ENCODE measurements around the gene NTRK3. TPM values are rescaled to one million over a fixed set of nuclear protein-coding genes. Genes with fewer than 3 reads are reported as not detected.

NTRK3 gene
- total RNA-seq, 2 donors from 2014 or later: not detected

DNA sequence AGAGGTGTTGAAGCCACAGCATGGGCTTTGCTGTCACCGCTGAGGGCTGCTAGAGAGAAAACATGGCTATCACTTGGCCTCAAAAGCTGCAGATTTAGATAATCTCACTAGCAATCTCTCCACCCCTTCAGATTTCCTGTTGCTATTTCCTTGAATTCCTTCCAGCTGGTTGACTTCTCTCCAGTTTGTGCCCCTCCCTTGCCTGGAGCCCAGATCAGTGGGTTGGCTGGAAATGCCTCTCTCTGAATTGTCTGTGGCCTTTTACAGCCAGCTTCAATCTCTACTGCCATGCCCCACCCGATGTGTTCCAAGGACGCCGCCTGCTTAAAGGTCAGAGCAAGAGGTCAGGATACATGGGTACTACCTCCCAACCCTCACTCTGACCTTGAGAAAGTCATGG lies 294.1 kb downstream of the NTRK3 start:
- Mint-ChIP-seq H3K4me3 (no peak overlapping the region), H3K36me3 (ENCODE audit: low read depth) (peaks cover 2% of the 10 kb centered on the region), H3K27me3 (peaks cover 36% of the 10 kb centered on the region), H3K4me1 (no peaks in the 10 kb centered on the region), H3K27ac (no peak overlapping the region)
- ATAC-seq (no peak), DNase-seq (no peak)
- no peaks in the 10 kb centered on the region for H3K9me3 ChIP-seq (ENCODE audit: control insufficient read depth, low read length, poor library complexity, severe bottlenecking)

DNA sequence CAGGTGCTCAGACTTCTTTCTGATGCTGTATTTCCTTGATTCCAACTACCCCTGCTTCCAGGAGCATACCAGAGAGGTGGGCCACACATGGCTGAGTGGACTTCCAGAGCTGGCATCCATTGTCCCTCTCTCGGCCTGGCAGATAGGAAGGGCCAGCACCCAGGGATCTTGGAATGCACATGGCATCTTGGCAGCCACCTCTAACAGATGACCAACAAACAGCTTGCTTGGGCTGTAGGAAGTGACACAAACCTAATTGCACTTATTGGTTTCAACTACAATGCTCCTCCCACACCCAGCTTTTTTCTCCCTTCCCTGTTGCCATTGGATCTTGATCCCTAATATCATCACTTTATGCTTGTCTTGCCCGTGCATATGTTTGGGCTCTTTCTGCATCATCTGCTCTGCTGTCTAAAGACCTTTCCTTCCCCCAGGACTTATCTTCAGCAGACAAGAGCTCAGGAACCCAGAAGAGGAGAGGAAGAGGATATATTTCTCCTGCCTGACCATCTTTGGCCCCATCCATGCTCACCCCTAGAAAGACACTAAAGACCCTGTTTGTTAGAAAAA lies 294.6 kb downstream of the NTRK3 start:
- Mint-ChIP-seq H3K4me3 (no peak overlapping the region), H3K27me3 (peaks cover 36% of the 10 kb centered on the region), H3K36me3 (ENCODE audit: low read depth) (peaks cover 2% of the 10 kb centered on the region), H3K27ac (no peak overlapping the region), H3K4me1 (no peaks in the 10 kb centered on the region)
- DNase-seq (no peak), ATAC-seq (no peak)
- H3K9me3 ChIP-seq (ENCODE audit: control insufficient read depth, low read length, poor library complexity, severe bottlenecking): no peaks in the 10 kb centered on the region

DNA sequence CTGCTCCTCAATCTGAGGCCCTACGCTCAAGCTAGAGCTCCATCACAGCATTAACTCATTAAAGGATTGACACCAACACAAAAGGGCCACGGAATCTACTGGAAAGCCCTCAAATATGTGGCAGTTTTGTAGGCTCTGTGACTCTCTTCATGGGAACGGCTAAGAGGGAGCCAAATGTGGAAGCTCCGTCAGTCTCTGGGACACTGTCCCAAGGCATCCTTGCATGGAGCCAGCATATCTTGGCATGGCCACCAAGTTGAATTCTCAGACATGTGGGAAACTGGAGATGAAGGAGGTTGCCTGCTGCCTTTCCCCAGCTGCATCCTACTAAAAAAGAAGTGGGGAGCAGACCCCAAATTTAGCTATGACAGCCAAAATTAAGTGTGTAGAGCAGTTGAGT lies 296.9 kb downstream of the NTRK3 start:
- Mint-ChIP-seq H3K4me3 (no peak overlapping the region), H3K4me1 (no peaks in the 10 kb centered on the region), H3K27me3 (peaks cover 27% of the 10 kb centered on the region), H3K36me3 (ENCODE audit: low read depth) (peaks cover 2% of the 10 kb centered on the region), H3K27ac (no peak overlapping the region)
- no peaks in the 10 kb centered on the region for H3K9me3 ChIP-seq (ENCODE audit: control insufficient read depth, low read length, poor library complexity, severe bottlenecking)
- ATAC-seq: no peak
- DNase-seq: no peak

DNA sequence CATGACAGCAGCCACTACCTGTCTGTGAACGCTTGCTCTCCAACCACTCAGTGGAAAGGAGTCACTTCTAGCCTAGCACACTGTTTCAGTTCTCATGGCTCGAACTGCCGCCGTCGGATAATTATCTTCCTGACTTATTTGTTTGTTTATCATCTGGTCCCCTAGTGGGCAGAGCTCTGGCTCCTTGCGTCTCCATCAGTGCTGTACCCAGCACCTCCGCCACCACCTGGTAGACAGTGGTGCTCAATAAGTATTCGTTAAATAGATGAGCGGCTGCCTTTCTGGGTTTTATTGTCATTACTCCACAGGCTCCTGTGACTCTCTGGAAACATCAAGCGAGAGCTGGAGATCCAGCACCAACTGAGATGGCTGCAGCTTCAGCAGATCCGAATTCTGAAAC lies 297.5 kb downstream of the NTRK3 start:
- H3K9me3 ChIP-seq (ENCODE audit: control insufficient read depth, low read length, poor library complexity, severe bottlenecking): no peaks in the 10 kb centered on the region
- DNase-seq (no peak), ATAC-seq (no peak)
- no peaks in the 10 kb centered on the region for H3K4me1 Mint-ChIP-seq
- H3K36me3 Mint-ChIP-seq (ENCODE audit: low read depth): no peaks in the 10 kb centered on the region
- H3K4me3 Mint-ChIP-seq: no peak overlapping the region
- peaks cover 28% of the 10 kb centered on the region for H3K27me3 Mint-ChIP-seq
- H3K27ac Mint-ChIP-seq: no peak overlapping the region

DNA sequence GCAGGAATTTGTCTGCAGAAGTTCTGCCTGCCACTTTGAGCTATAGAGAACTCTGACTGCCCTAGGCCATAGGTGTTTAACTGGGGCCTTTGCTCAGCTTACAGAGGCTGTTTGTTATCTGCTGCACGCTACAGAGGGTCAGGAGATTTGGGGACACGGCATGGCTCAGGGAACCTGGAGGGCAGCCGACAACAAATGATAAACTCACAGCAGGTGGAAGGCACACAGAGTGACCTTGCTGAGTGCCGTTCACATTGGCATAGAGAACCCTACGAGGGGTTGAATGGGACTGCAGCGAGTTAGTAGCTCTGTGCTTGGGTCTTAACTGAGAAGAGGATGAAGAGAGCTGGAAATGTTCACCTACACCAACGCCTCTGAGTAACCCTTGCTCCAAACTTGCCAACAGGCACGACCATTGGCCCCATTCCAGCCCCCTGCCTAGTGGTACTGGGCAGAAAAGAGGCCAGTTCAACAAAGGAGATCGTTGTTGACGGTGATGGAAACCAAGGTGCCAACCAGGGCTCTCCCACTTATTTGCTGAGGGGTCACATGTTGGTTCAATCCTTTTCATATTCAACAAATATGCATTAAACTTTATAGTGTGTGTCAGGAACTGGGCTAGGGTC lies 301.1 kb downstream of the NTRK3 start:
- Mint-ChIP-seq H3K36me3 (ENCODE audit: low read depth) (no peaks in the 10 kb centered on the region), H3K4me1 (no peaks in the 10 kb centered on the region), H3K27ac (no peak overlapping the region), H3K27me3 (peaks cover 28% of the 10 kb centered on the region), H3K4me3 (no peak overlapping the region)
- DNase-seq (no peak), ATAC-seq (no peak)
- H3K9me3 ChIP-seq (ENCODE audit: control insufficient read depth, low read length, poor library complexity, severe bottlenecking): no peaks in the 10 kb centered on the region

DNA sequence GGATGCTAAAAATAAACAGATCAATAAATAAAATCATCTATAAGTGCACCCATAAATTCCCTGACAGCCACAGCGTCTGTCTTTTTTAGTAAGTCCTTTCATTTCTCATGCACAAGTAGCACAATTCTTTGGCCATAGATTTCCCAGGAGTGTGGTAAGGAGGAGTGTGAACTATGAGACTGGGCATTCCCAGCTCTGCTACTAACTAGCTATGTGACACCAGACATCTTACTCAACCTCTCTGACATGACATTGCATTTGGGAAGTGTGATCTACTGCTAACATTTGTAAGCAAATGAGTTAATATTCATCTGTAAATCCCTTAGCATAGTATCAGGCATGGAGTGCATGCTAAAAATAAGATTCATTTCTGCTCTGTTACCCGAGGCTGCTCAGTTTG lies 301.7 kb downstream of the NTRK3 start:
- ATAC-seq: no peak

DNA sequence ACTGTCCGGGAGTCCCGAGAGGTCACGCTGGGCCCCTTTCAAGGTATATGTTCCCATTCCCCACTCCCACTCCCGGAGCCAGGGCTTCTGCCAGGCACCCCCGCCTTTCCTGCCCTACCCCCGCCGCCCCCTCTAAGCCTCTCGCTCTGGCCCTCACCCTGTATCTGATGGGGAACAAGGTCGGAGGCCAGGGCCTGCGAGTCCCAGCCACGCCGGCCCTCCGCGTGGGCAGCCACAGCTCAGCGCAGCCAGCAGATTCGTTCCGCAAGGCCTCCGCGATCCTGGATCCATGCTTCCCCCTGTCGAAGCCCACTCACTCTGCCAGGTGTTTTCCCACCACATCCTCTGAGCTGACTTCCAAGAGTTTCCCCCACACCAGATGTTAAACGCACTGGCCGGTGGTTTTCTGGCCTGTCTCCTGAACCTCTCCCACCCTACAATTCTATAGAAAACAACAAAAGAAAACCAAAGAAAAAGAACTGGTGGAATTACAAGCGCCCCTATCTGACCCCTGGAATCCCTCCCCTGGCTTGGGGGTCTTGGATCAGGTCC lies 303.7 kb downstream of the NTRK3 start:
- no peak overlapping the region for H3K27ac Mint-ChIP-seq
- no peak for DNase-seq
- peaks cover 23% of the 10 kb centered on the region for H3K27me3 Mint-ChIP-seq
- H3K9me3 ChIP-seq (ENCODE audit: control insufficient read depth, low read length, poor library complexity, severe bottlenecking): no peaks in the 10 kb centered on the region
- no peaks in the 10 kb centered on the region for H3K36me3 Mint-ChIP-seq (ENCODE audit: low read depth)
- H3K4me1 Mint-ChIP-seq: no peaks in the 10 kb centered on the region
- H3K4me3 Mint-ChIP-seq: no peak overlapping the region
- no peak for ATAC-seq

More for the DNA sequence above, 301.7 kb downstream of the NTRK3 start:
- Mint-ChIP-seq H3K36me3 (ENCODE audit: low read depth) (no peaks in the 10 kb centered on the region), H3K27ac (no peak overlapping the region), H3K4me3 (no peak overlapping the region), H3K27me3 (peaks cover 34% of the 10 kb centered on the region), H3K4me1 (no peaks in the 10 kb centered on the region)
- no peaks in the 10 kb centered on the region for H3K9me3 ChIP-seq (ENCODE audit: control insufficient read depth, low read length, poor library complexity, severe bottlenecking)
- no peak for DNase-seq

GRCh38 chr15:87949575-87950223 lies 306.8 kb downstream of the NTRK3 start:
- H3K9me3 ChIP-seq (ENCODE audit: control insufficient read depth, low read length, poor library complexity, severe bottlenecking): no peaks in the 10 kb centered on the region
- no peak for DNase-seq
- no peak for ATAC-seq
- Mint-ChIP-seq H3K36me3 (ENCODE audit: low read depth) (no peaks in the 10 kb centered on the region), H3K4me3 (no peak overlapping the region), H3K4me1 (no peaks in the 10 kb centered on the region), H3K27ac (no peak overlapping the region), H3K27me3 (peaks cover 36% of the 10 kb centered on the region)

DNA sequence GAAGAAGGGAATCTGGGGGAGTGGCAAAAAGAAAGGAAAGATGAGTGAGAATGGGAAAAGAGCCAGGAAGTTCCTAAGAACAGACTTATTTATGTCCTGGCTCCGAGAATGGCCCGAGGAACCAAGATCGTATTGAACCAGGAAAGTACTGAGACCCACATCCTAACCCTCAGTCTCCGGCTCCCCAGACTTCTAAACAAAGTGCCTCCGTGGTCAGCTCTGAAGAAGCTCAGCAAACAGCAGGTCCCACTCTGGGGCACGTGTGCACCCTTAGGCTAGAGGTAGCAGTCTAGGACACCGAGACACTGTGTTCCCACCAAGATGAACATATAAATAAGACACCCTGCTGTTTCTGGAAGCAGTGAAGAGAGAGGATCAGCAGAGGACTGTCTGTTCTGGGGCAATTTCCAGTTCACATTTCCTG lies 307.4 kb downstream of the NTRK3 start:
- DNase-seq (no peak), ATAC-seq (no peak)
- Mint-ChIP-seq H3K4me3 (no peak overlapping the region), H3K27me3 (peaks cover 38% of the 10 kb centered on the region), H3K4me1 (no peaks in the 10 kb centered on the region), H3K27ac (no peak overlapping the region), H3K36me3 (ENCODE audit: low read depth) (no peaks in the 10 kb centered on the region)
- H3K9me3 ChIP-seq (ENCODE audit: control insufficient read depth, low read length, poor library complexity, severe bottlenecking): no peaks in the 10 kb centered on the region

- no peak for ATAC-seq
- Mint-ChIP-seq H3K36me3 (ENCODE audit: low read depth) (no peaks in the 10 kb centered on the region), H3K4me3 (no peak overlapping the region), H3K27me3 (peaks cover 38% of the 10 kb centered on the region), H3K27ac (no peak overlapping the region), H3K4me1 (no peaks in the 10 kb centered on the region)
- DNase-seq: no peak
- no peaks in the 10 kb centered on the region for H3K9me3 ChIP-seq (ENCODE audit: control insufficient read depth, low read length, poor library complexity, severe bottlenecking)
These were observed 309.0 kb downstream of the NTRK3 start for GRCh38 chr15:87947560-87947959.

DNA sequence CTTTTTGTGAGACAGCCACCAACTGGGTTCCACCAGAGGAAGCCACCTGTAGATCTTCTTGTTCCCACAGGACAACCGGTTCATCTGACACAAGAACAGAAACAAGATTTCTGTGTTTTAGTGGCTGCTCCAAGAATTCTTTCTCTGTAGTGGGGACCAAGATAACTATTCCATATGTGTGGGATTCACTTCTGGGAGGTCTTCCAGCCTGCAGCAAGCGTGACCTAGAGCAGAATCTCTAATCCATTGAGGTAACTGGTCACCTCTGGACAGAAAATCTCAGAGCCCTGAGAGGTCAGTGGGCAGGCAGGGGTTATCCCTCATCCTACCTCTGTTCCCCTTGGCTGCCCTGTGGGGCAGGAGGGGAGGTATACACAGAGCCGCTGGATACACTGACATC lies 311.3 kb downstream of the NTRK3 start:
- H3K4me3 Mint-ChIP-seq: no peak overlapping the region
- no peaks in the 10 kb centered on the region for H3K9me3 ChIP-seq (ENCODE audit: control insufficient read depth, low read length, poor library complexity, severe bottlenecking)
- no peaks in the 10 kb centered on the region for H3K36me3 Mint-ChIP-seq (ENCODE audit: low read depth)
- H3K27me3 Mint-ChIP-seq: peaks cover 37% of the 10 kb centered on the region
- no peak overlapping the region for H3K27ac Mint-ChIP-seq
- no peaks in the 10 kb centered on the region for H3K4me1 Mint-ChIP-seq
- ATAC-seq (no peak), DNase-seq (no peak)

DNA sequence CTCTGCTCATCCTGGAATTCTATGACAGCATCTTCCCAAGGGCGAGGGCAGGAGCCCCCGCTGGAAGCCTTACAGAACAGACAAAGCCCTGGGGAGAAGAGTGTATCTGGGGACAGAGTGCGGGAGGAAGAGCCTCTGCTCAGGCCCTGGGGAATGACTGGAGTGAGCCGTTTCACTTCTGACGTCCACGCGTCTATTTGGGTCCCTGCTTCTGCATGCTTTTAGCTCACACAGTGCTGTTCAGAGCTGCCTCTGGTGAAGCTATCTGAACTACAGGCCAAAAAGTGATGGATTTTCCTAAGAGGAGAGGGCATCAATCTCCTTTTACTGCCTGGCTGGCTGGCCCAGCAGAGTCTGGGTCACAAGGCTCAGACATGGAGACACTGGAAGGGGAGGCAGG lies 311.8 kb downstream of the NTRK3 start:
- H3K9me3 ChIP-seq (ENCODE audit: control insufficient read depth, low read length, poor library complexity, severe bottlenecking): no peaks in the 10 kb centered on the region
- H3K4me1 Mint-ChIP-seq: no peaks in the 10 kb centered on the region
- peaks cover 32% of the 10 kb centered on the region for H3K27me3 Mint-ChIP-seq
- no peak overlapping the region for H3K4me3 Mint-ChIP-seq
- ATAC-seq (no peak), DNase-seq (no peak)
- no peak overlapping the region for H3K27ac Mint-ChIP-seq
- H3K36me3 Mint-ChIP-seq (ENCODE audit: low read depth): no peaks in the 10 kb centered on the region

DNA sequence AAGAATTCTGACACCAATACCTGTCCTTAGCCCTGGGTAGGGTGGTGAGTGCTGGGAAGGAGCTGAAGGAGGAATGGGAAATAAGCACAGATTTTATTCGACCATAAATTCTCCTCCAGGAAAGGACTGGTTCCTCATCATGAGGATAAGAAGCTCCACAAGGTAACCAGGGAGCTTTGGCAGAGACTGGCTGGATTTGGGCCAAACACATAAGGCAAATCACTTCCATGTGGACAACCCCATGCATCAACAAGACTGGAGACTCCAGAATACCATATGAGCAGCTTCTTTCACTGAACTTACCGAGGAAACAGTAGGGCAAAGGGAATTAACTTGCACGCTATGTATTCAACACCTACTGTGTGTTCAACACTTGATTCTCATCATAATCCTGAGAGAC lies 312.5 kb downstream of the NTRK3 start:
- H3K9me3 ChIP-seq (ENCODE audit: control insufficient read depth, low read length, poor library complexity, severe bottlenecking): no peaks in the 10 kb centered on the region
- H3K4me1 Mint-ChIP-seq: no peaks in the 10 kb centered on the region
- no peaks in the 10 kb centered on the region for H3K36me3 Mint-ChIP-seq (ENCODE audit: low read depth)
- H3K4me3 Mint-ChIP-seq: no peak overlapping the region
- H3K27ac Mint-ChIP-seq: no peak overlapping the region
- DNase-seq (no peak), ATAC-seq (no peak)
- peaks cover 32% of the 10 kb centered on the region for H3K27me3 Mint-ChIP-seq

- no peaks in the 10 kb centered on the region for H3K4me1 Mint-ChIP-seq
- no peak for ATAC-seq
These were observed 312.9 kb downstream of the NTRK3 start for GRCh38 chr15:87943626-87944025.

More at GRCh38 chr15:87943626-87944025, 312.9 kb downstream of the NTRK3 start:
- Mint-ChIP-seq H3K27ac (no peak overlapping the region), H3K27me3 (peaks cover 32% of the 10 kb centered on the region), H3K4me3 (no peak overlapping the region), H3K36me3 (ENCODE audit: low read depth) (no peaks in the 10 kb centered on the region)
- DNase-seq: no peak
- H3K9me3 ChIP-seq (ENCODE audit: control insufficient read depth, low read length, poor library complexity, severe bottlenecking): no peaks in the 10 kb centered on the region
